Hepatocyte (in vitro differentiated cells): Measurements from ENCODE around the gene ABCB11. TPM values are rescaled to one million over a fixed set of nuclear protein-coding genes. Genes with fewer than 3 reads are reported as not detected.

Experiments
- DNase-seq: peaks from one replicate; pipeline ENCODE4 v3.0.0-alpha.2; 2016; ENCODE audit warnings: low spot score
- H2AFZ ChIP-seq: fragments of 200-600 bp; sonication (generic); 2 replicates; pipeline ENCODE4 v1.6.0; 2016; ENCODE audit warnings: antibody characterized with exemption, mild to moderate bottlenecking
- H3K27ac ChIP-seq: fragments of 200-600 bp; sonication (generic); 2 replicates; pipeline ENCODE4 v1.5.1; 2016; ENCODE audit warnings: mild to moderate bottlenecking
- H3K27me3 ChIP-seq: fragments of 200-600 bp; sonication (generic); 2 replicates; pipeline ENCODE4 v1.6.1; 2016
- H3K36me3 ChIP-seq: fragments of 200-600 bp; sonication (generic); replicated peaks from 2 replicates; pipeline ENCODE4 v1.5.1; 2016; ENCODE audit warnings: low read depth; ENCODE audit not compliant: insufficient read depth
- H3K4me1 ChIP-seq: fragments of 200-600 bp; sonication (generic); 2 replicates; pipeline ENCODE4 v1.5.1; 2016; ENCODE audit warnings: mild to moderate bottlenecking, moderate library complexity; ENCODE audit not compliant: insufficient read depth
- H3K4me2 ChIP-seq: fragments of 200-600 bp; sonication (generic); 2 replicates; pipeline ENCODE4 v1.6.0; 2016
- H3K4me3 ChIP-seq: fragments of 200-600 bp; sonication (generic); 2 replicates; pipeline ENCODE4 v1.5.1; 2016; ENCODE audit warnings: mild to moderate bottlenecking
- H3K79me2 ChIP-seq: fragments of 200-600 bp; sonication (generic); 2 replicates; pipeline ENCODE4 v1.6.0; 2017; ENCODE audit warnings: mild to moderate bottlenecking
- H3K9me2 ChIP-seq: fragments of 200-600 bp; sonication (generic); replicated peaks from 2 replicates; pipeline ENCODE4 v1.6.0; 2017; ENCODE audit warnings: mild to moderate bottlenecking; ENCODE audit not compliant: insufficient read depth
- H3K9me3 ChIP-seq: fragments of 200-600 bp; sonication (generic); 2 replicates; pipeline ENCODE4 v1.5.1; 2016; ENCODE audit warnings: low read depth, mild to moderate bottlenecking
- H4K20me1 ChIP-seq: fragments of 200-600 bp; sonication (generic); 2 replicates; pipeline ENCODE4 v1.6.0; 2016; ENCODE audit warnings: mild to moderate bottlenecking; ENCODE audit not compliant: insufficient read depth, poor library complexity, severe bottlenecking
- EZH2 ChIP-seq: fragments of 200-600 bp; sonication (generic); IDR thresholded peaks from 2 replicates; pipeline ENCODE4 v1.6.1; 2016; ENCODE audit warnings: antibody characterized with exemption, mild to moderate bottlenecking, borderline replicate concordance
- EZH2phosphoT487 ChIP-seq: fragments of 200-600 bp; sonication (generic); IDR thresholded peaks from one replicate; pipeline ENCODE4 v1.6.1; 2018; ENCODE audit warnings: antibody characterized with exemption, mild to moderate bottlenecking, low read depth, moderate library complexity; ENCODE audit not compliant: unreplicated experiment, severe bottlenecking
- WGBS: methylation state at CpG from one replicate; pipeline ENCODE4 v1.1.6; 2016; ENCODE audit warnings: low lambda C conversion rate; ENCODE audit errors: missing lambda C conversion rate; 5-methylcytosine and 5-hydroxymethylcytosine counted together
- polyA plus RNA-seq: library from polyadenylated mRNA; unstranded; fragments of >200 nt; fragmentation: Nextera tagmentation; extraction: Ambion mirVana; gene quantifications from 2 replicates; pipeline ENCODE4 v1.2.1, GENCODE V29; 2016
- total RNA-seq: library from RNA; depleted of rRNA; stranded (reverse); fragments of >200 nt; gene quantifications from 2 replicates; pipeline ENCODE4 v1.2.3, GENCODE V29; 2014
- TF ChIP-seq, protein P1 (sequence below): fragments of 200-600 bp; sonication (generic); IDR thresholded peaks from 2 replicates; pipeline ENCODE4 v1.5.1; 2016; ENCODE audit warnings: antibody characterized with exemption, mild to moderate bottlenecking; ENCODE audit not compliant: poor library complexity

Gene ABCB11
- total and polyA plus RNA-seq, 2 experiments from 2014 or later: 2.0 to 9.2 TPM

DNA sequence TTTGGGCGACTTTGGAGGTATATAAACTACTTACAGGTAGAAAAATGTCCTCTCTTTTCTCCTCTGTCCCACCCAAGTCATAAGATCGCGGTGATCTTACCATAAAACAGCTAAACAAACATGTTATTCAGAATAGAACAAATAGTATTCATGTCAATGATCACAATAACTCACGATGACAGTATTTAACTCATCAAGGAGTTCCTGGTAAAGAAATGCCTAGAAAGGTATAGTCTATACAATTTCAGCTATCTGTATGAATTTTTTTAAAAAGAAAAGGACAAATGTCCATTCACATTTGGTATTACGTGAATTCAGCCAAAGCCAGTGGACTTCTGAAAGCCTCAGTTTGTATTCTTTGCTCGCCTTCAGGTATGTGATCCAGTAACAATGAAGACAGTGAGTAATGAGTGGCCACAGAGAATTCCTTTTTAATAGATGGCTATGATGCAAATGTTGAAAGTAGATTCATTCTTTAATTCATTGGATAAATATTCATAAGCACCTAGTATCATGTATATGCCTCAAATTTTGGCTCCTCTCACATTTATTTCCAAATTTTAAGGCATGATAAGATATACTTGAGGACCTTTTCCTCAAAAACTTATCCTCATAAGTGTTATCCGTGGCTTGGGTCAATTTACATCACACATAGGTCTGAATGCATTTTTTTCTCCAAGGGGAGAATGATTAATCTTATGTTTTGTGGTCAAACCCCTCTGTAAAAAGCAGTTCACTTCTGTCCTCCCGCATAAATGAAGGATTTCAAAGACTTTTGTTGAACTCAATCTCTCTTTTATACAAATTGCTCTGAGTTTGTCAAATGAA is 20.3 kb downstream of the ABCB11 start:
- H4K20me1 ChIP-seq: no peaks in the 10 kb centered on the region
- H2AFZ ChIP-seq: no peak overlapping the region
- no peaks in the 10 kb centered on the region for H3K9me2 ChIP-seq
- 65% methylated on average over 8 of the region's 8 CpGs for WGBS
- DNase-seq: no peak
- no peak overlapping the region for H3K4me2 ChIP-seq
- peak overlapping the region; percentile 81 for H3K27ac ChIP-seq
- H3K79me2 ChIP-seq: no peaks in the 10 kb centered on the region
- H3K4me1 ChIP-seq: peaks cover 21% of the 10 kb centered on the region
- H3K9me3 ChIP-seq: no peaks in the 10 kb centered on the region
- no peaks in the 10 kb centered on the region for H3K36me3 ChIP-seq
- H3K27me3 ChIP-seq: no peaks in the 10 kb centered on the region
- TF ChIP-seq EZH2phosphoT487: no peak
- TF ChIP-seq, protein P1, sequence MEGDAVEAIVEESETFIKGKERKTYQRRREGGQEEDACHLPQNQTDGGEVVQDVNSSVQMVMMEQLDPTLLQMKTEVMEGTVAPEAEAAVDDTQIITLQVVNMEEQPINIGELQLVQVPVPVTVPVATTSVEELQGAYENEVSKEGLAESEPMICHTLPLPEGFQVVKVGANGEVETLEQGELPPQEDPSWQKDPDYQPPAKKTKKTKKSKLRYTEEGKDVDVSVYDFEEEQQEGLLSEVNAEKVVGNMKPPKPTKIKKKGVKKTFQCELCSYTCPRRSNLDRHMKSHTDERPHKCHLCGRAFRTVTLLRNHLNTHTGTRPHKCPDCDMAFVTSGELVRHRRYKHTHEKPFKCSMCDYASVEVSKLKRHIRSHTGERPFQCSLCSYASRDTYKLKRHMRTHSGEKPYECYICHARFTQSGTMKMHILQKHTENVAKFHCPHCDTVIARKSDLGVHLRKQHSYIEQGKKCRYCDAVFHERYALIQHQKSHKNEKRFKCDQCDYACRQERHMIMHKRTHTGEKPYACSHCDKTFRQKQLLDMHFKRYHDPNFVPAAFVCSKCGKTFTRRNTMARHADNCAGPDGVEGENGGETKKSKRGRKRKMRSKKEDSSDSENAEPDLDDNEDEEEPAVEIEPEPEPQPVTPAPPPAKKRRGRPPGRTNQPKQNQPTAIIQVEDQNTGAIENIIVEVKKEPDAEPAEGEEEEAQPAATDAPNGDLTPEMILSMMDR: no peak
- TF ChIP-seq EZH2: no peak
- no peak overlapping the region for H3K4me3 ChIP-seq

DNA sequence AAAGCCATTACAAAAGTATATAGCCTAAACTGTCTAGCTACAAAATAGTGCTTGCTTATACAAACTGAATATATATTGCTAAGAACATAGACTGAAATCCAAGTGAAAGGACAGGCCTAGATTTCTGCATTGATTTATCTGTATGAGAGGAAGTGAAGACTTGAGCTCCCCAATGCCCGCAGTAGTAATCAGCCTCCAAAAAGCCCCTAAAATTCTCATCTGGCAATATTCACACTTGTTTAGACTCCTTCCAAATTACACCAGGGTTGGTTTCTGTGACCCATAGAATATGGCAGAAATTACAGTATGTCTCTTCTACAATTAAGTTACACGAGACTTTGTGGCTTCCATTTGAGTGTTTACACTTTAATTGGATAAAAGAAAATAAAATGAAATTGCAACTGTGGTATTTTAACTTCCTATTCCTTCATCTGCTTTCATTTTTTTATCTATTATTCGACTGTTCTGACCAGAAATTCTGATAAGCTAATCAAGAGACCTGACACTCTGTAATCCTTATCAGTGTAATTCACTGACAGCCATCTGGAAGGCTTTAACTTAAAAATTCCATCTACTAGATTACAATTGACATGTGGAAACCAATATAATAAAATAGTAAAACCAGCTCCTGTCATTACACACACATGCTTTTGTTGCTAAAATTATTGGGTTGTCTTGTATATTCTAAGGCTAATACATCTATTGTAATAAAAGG is 21.1 kb downstream of the ABCB11 start:
- no peaks in the 10 kb centered on the region for H4K20me1 ChIP-seq
- no peaks in the 10 kb centered on the region for H3K9me3 ChIP-seq
- no peaks in the 10 kb centered on the region for H3K36me3 ChIP-seq
- H2AFZ ChIP-seq: no peak overlapping the region
- H3K9me2 ChIP-seq: no peaks in the 10 kb centered on the region
- H3K4me2 ChIP-seq: no peak overlapping the region
- H3K79me2 ChIP-seq: no peaks in the 10 kb centered on the region
- DNase-seq: no peak
- H3K4me1 ChIP-seq: peaks cover 21% of the 10 kb centered on the region
- H3K27me3 ChIP-seq: no peaks in the 10 kb centered on the region
- H3K27ac ChIP-seq: peak overlapping the region; percentile 81
- no peak overlapping the region for H3K4me3 ChIP-seq
- TF ChIP-seq, protein P1: no peak
- TF ChIP-seq EZH2 (no peak), EZH2phosphoT487 (no peak)
- WGBS: 46% methylated on average over 3 of the region's 3 CpGs

DNA sequence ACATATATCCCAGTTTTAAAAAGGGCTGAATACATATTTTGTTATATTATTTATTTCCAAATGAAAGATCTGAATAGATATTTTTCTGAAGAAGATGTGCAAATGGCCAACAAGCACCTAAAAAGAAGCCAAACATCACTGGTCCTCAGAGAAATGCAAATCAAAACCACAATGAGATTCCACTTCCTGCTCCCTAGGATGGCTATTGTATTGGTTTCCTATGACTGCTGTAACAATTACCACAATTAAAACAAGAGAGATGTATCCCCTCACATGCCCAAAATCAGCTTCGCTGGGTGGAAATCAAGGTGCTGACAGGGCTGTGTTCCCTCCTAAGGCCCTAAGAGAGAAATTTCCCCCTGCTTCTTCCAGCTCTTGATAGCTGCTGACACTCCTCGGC is 23.2 kb downstream of the ABCB11 start:
- Histone ChIP-seq H3K27me3 (no peaks in the 10 kb centered on the region), H3K79me2 (no peaks in the 10 kb centered on the region), H3K9me3 (no peaks in the 10 kb centered on the region), H2AFZ (no peak overlapping the region), H3K36me3 (no peaks in the 10 kb centered on the region), H3K4me3 (no peak overlapping the region), H4K20me1 (no peaks in the 10 kb centered on the region), H3K9me2 (no peaks in the 10 kb centered on the region), H3K27ac (no peak overlapping the region), H3K4me2 (no peak overlapping the region), H3K4me1 (peaks cover 19% of the 10 kb centered on the region)
- WGBS: 84% methylated on average over 2 of the region's 2 CpGs
- TF ChIP-seq EZH2 (no peak), EZH2phosphoT487 (no peak)
- TF ChIP-seq, protein P1: no peak
- DNase-seq: no peak
